H9 (cell line): ENCODE data around the gene GCK. TPM values are rescaled to one million over a fixed set of nuclear protein-coding genes. Genes with fewer than 3 reads are reported as not detected.
"Not testable (repeated sequence)": the region's sequence is repeated elsewhere in the genome, so short reads cannot be mapped to it uniquely, and the experiment has no call there.

ENCODE experiments used
- DNase-seq: peaks from one replicate; pipeline ENCODE4 v3.0.0-alpha.2; 2017
- H2AFZ ChIP-seq: one replicate; pipeline ENCODE4 v1.6.1; 2013; ENCODE audit warnings: mild to moderate bottlenecking, low read length, control low read depth, moderate library complexity
- H2AK5ac ChIP-seq: 2 replicates; pipeline ENCODE4 v1.6.1; 2013; ENCODE audit warnings: low read length, control low read depth, mixed read lengths; ENCODE audit not compliant: insufficient read length
- H2BK120ac ChIP-seq: one replicate; pipeline ENCODE4 v1.6.1; 2013; ENCODE audit warnings: low read depth, mild to moderate bottlenecking, low read length, control low read depth, inconsistent platforms; ENCODE audit not compliant: poor library complexity, severe bottlenecking
- H2BK12ac ChIP-seq: 2 replicates; pipeline ENCODE4 v1.6.1; 2013; ENCODE audit warnings: low read length, control low read depth, mixed read lengths, low read depth; ENCODE audit not compliant: insufficient read length
- H2BK15ac ChIP-seq: 2 replicates; pipeline ENCODE4 v1.6.1; 2013; ENCODE audit warnings: low read depth, low read length, control low read depth
- H2BK20ac ChIP-seq: one replicate; pipeline ENCODE4 v1.6.1; 2013; ENCODE audit warnings: low read depth, mild to moderate bottlenecking, low read length, control low read depth, inconsistent platforms; ENCODE audit not compliant: poor library complexity, severe bottlenecking
- H2BK5ac ChIP-seq: 2 replicates; pipeline ENCODE4 v1.6.1; 2013; ENCODE audit warnings: low read length, control low read depth, mixed read lengths; ENCODE audit not compliant: insufficient read length
- H3K14ac ChIP-seq: 2 replicates; pipeline ENCODE4 v1.6.1; 2013; ENCODE audit warnings: low read length, control low read depth; ENCODE audit not compliant: insufficient read depth
- H3K18ac ChIP-seq: 2 replicates; pipeline ENCODE4 v1.6.1; 2013; ENCODE audit warnings: low read depth, mild to moderate bottlenecking, mixed read lengths, low read length, control low read depth; ENCODE audit not compliant: insufficient read length
- H3K23ac ChIP-seq: 2 replicates; pipeline ENCODE4 v1.6.1; 2013; ENCODE audit warnings: low read length, control low read depth, mixed read lengths, low read depth; ENCODE audit not compliant: insufficient read length
- H3K23me2 ChIP-seq: 2 replicates; pipeline ENCODE4 v1.6.1; 2013; ENCODE audit warnings: low read depth, mild to moderate bottlenecking, mixed read lengths, low read length, control low read depth; ENCODE audit not compliant: insufficient read length, poor library complexity, severe bottlenecking
- H3K27ac ChIP-seq: 2 replicates; pipeline ENCODE4 v1.5.1; 2013; ENCODE audit warnings: low read length, control low read depth, mixed read lengths, low read depth; ENCODE audit not compliant: insufficient read length
- H3K27me3 ChIP-seq: 2 replicates; pipeline ENCODE4 v1.6.1; 2013; ENCODE audit warnings: low read length, control low read depth, inconsistent platforms; ENCODE audit not compliant: insufficient read depth
- H3K4ac ChIP-seq: 2 replicates; pipeline ENCODE4 v1.6.1; 2013; ENCODE audit warnings: low read depth, mild to moderate bottlenecking, control low read depth, inconsistent platforms, low read length, moderate library complexity
- H3K4me1 ChIP-seq: 2 replicates; pipeline ENCODE4 v1.6.1; 2013; ENCODE audit warnings: low read length, control low read depth, inconsistent platforms; ENCODE audit not compliant: insufficient read depth
- H3K4me2 ChIP-seq: 2 replicates; pipeline ENCODE4 v1.6.1; 2013; ENCODE audit warnings: low read length, control low read depth, mixed read lengths; ENCODE audit not compliant: insufficient read length, insufficient read depth
- H3K56ac ChIP-seq: 2 replicates; pipeline ENCODE4 v1.6.1; 2013; ENCODE audit warnings: low read depth, mild to moderate bottlenecking, mixed read lengths, low read length, control low read depth; ENCODE audit not compliant: insufficient read length
- H3K79me1 ChIP-seq: 2 replicates; pipeline ENCODE4 v1.6.1; 2013; ENCODE audit warnings: low read depth, mild to moderate bottlenecking, moderate library complexity, low read length, control low read depth, inconsistent platforms; ENCODE audit not compliant: insufficient read depth, poor library complexity, severe bottlenecking
- H3K79me2 ChIP-seq: 2 replicates; pipeline ENCODE4 v1.6.1; 2013; ENCODE audit warnings: low read length, control low read depth, inconsistent platforms; ENCODE audit not compliant: insufficient read depth
- H3K9ac ChIP-seq: 2 replicates; pipeline ENCODE4 v1.6.1; 2013; ENCODE audit warnings: low read length, control low read depth, mixed read lengths; ENCODE audit not compliant: insufficient read length; ENCODE audit errors: extremely low read depth
- H3K9me3 ChIP-seq: one replicate; pipeline ENCODE4 v1.6.1; 2013; ENCODE audit warnings: low read depth, low read length, inconsistent platforms; ENCODE audit not compliant: control insufficient read depth
- H3T11ph ChIP-seq: one replicate; pipeline ENCODE4 v1.6.1; 2013; ENCODE audit warnings: mild to moderate bottlenecking, low read length, control low read depth, inconsistent platforms
- H4K20me1 ChIP-seq: one replicate; pipeline ENCODE4 v1.6.1; 2013; ENCODE audit not compliant: control insufficient read depth, insufficient read length, insufficient read depth
- H4K5ac ChIP-seq: 2 replicates; pipeline ENCODE4 v1.6.1; 2013; ENCODE audit warnings: low read depth, mild to moderate bottlenecking, mixed read lengths, low read length, control low read depth; ENCODE audit not compliant: insufficient read length
- H4K8ac ChIP-seq: replicated peaks from 2 replicates; pipeline ENCODE4 v1.6.1; 2013; ENCODE audit warnings: low read length, control low read depth, mixed read lengths, low read depth; ENCODE audit not compliant: insufficient read length
- H4K91ac ChIP-seq: 2 replicates; pipeline ENCODE4 v1.6.1; 2013; ENCODE audit warnings: low read depth, mild to moderate bottlenecking, moderate library complexity, mixed read lengths, low read length, control low read depth; ENCODE audit not compliant: insufficient read length
- H3K27ac Mint-ChIP-seq, 3 experiments: 2 replicates in 2 of 3; 3 replicates in 1 of 3; pipeline ENCODE4 v1.8.0; 2020 to 2021; ENCODE audit warnings: mixed read lengths in 3 of 3, mild to moderate bottlenecking in 1 of 3, moderate library complexity in 1 of 3
- H3K27me3 Mint-ChIP-seq: 2 replicates; pipeline ENCODE4 v1.8.0; 2021; ENCODE audit warnings: low read depth, mild to moderate bottlenecking, moderate library complexity, mixed read lengths
- H3K36me3 Mint-ChIP-seq, 3 experiments: 2 replicates in 2 of 3; 3 replicates in 1 of 3; pipeline ENCODE4 v1.8.0; 2020 to 2021; ENCODE audit warnings: low read depth in 3 of 3, mixed read lengths in 3 of 3; ENCODE audit not compliant: insufficient read depth in 1 of 3
- H3K4me1 Mint-ChIP-seq, 2 experiments: 2 replicates each; pipeline ENCODE4 v1.8.0; 2020; ENCODE audit warnings: mixed read lengths in 2 of 2
- H3K4me3 Mint-ChIP-seq, 2 experiments: 2 replicates in 1 of 2; 3 replicates in 1 of 2; pipeline ENCODE4 v1.8.0; 2020 to 2021; ENCODE audit warnings: mild to moderate bottlenecking in 2 of 2, mixed read lengths in 2 of 2, moderate library complexity in 1 of 2
- H3K9me3 Mint-ChIP-seq, 2 experiments: 2 replicates in 1 of 2; 3 replicates in 1 of 2; pipeline ENCODE4 v1.8.0; 2020; ENCODE audit warnings: mild to moderate bottlenecking in 2 of 2, mixed read lengths in 2 of 2, moderate library complexity in 1 of 2
- CTCF ChIP-seq: fragments of 200-600 bp; sonication (generic); conservative IDR thresholded peaks from 3 replicates; pipeline ENCODE4 v1.8.0; 2021; ENCODE audit warnings: antibody characterized with exemption, mild to moderate bottlenecking
- WGBS: extraction: QIAGEN DNeasy Blood & Tissue Kit; methylation state at CpG from one replicate; pipeline ENCODE4 v1.1.7; 2013; ENCODE audit warnings: missing lambda C conversion rate, low lambda C conversion rate, mixed read lengths; ENCODE audit not compliant: insufficient read length; ENCODE audit errors: extremely low coverage; 5-methylcytosine and 5-hydroxymethylcytosine counted together
- total RNA-seq: library from RNA; stranded (reverse); gene quantifications from 2 replicates; pipeline ENCODE4 v1.2.1, GENCODE V29; 2021

Gene GCK
- total RNA-seq, 1 experiment from 2014 or later, result 0.98 TPM

- Mint-ChIP-seq H3K36me3 (no peaks in the 10 kb centered on the region), H3K27ac (no peak overlapping the region)
Measured at GRCh38 chr7:44175730-44176129, 13.5 kb downstream of the GCK start.

GRCh38 chr7:44174694-44174948 is 14.6 kb downstream of the GCK start:
- H3K79me1 ChIP-seq, H2BK20ac ChIP-seq, H3K56ac ChIP-seq, H4K20me1 ChIP-seq, H3K27ac Mint-ChIP-seq, H3K36me3 Mint-ChIP-seq, H3K14ac ChIP-seq, H3K4me2 ChIP-seq, H3K79me2 ChIP-seq, H3K9me3 Mint-ChIP-seq, DNase-seq, H2AFZ ChIP-seq, H3K4ac ChIP-seq, H3K4me1 ChIP-seq, H4K5ac ChIP-seq, H2BK15ac ChIP-seq, H3K18ac ChIP-seq, H2BK120ac ChIP-seq, H3K23ac ChIP-seq, H3K9ac ChIP-seq, H3K27ac ChIP-seq, H3K9me3 ChIP-seq, H3K23me2 ChIP-seq, H3K27me3 ChIP-seq, H3T11ph ChIP-seq, H4K8ac ChIP-seq, H2AK5ac ChIP-seq, H4K91ac ChIP-seq, H2BK12ac ChIP-seq, H2BK5ac ChIP-seq, H3K4me3 Mint-ChIP-seq: not testable (repeated sequence)
- Mint-ChIP-seq H3K4me1 (peaks cover 10 to 15% of the 10 kb centered on the region in 2 experiments), H3K27me3 (peaks cover 40% of the 10 kb centered on the region)
- no CpG with 5 or more reads among the region's 1 CpG for WGBS

More at GRCh38 chr7:44175730-44176129, 13.5 kb downstream of the GCK start:
- H3K27me3 Mint-ChIP-seq, result peaks cover 39% of the 10 kb centered on the region
- H3K9me3 ChIP-seq, result no peaks in the 10 kb centered on the region
- no peak overlapping the region for H4K5ac ChIP-seq
- H2BK15ac ChIP-seq, result no peak overlapping the region
- no peaks in the 10 kb centered on the region for H4K20me1 ChIP-seq
- no peak overlapping the region for H3K18ac ChIP-seq
- no peak overlapping the region for H3K4me2 ChIP-seq
- no peak overlapping the region for H2BK5ac ChIP-seq
- TF ChIP-seq CTCF, result no peak
- H3K4me3 Mint-ChIP-seq, result no peak overlapping the region
- no peaks in the 10 kb centered on the region for H3K79me2 ChIP-seq
- H3K23ac ChIP-seq, result no peak overlapping the region
- H2BK120ac ChIP-seq, result no peak overlapping the region
- H3K56ac ChIP-seq, result no peak overlapping the region
- no peaks in the 10 kb centered on the region for H3K27me3 ChIP-seq
- no peak overlapping the region for H3T11ph ChIP-seq
- H3K4me1 ChIP-seq, result no peaks in the 10 kb centered on the region
- H3K23me2 ChIP-seq, result no peaks in the 10 kb centered on the region
- H3K4ac ChIP-seq, result no peak overlapping the region
- no peak overlapping the region for H4K91ac ChIP-seq
- no peak overlapping the region for H3K9ac ChIP-seq
- no peak overlapping the region for H4K8ac ChIP-seq
- H2AFZ ChIP-seq, result no peak overlapping the region
- peaks cover 10 to 15% of the 10 kb centered on the region in 2 experiments for H3K4me1 Mint-ChIP-seq
- no peak overlapping the region for H2BK20ac ChIP-seq
- peak; percentile 11 for DNase-seq
- H2AK5ac ChIP-seq, result no peak overlapping the region
- peaks cover 2% of the 10 kb centered on the region in 2 experiments; a peak in 3 of 5 replicates for H3K9me3 Mint-ChIP-seq
- H3K14ac ChIP-seq, result no peak overlapping the region; the same call in 1 of the 2 replicates
- no CpG with 5 or more reads among the region's 3 CpGs for WGBS
- H2BK12ac ChIP-seq, result no peak overlapping the region
- H3K79me1 ChIP-seq, result no peaks in the 10 kb centered on the region
- no peak overlapping the region for H3K27ac ChIP-seq
